ENCODE measurements around the gene TFF3. TPM values are rescaled to one million over a fixed set of nuclear protein-coding genes. Genes with fewer than 3 reads are reported as not detected.

Gene TFF3
- total RNA-seq, 4 donors from 2014 or later: 2.9 to 13.2 (median 4.6) TPM; not detected in 1

- no peak for TF ChIP-seq CTCF (IDR thresholded peaks at IDR 0.05; ENCODE audit: low read depth)
Measured at GRCh38 chr21:42301371-42302075, 13.7 kb downstream of the TFF3 start.

DNA sequence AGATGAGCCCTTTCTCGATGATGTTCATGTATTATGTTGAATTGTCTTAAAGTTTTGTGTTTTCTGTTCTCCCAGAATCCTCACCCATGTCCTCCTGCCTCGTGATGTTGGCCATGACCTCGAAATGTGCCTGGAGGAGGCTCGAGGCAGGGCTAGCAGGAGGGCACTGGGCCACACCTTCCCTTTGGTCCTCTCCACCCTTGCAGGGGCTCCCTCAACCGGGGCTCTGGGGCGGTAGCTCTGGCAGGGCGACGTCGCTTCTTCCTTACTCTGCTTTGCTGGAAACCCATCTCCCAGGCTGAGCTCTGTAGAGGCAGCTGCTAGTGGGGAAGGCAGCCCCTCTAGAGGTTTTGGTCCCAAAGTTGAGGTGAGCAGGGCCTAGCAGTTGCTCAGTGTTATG lies 14.3 kb downstream of the TFF3 start:
- TF ChIP-seq CTCF (IDR thresholded peaks at IDR 0.05; ENCODE audit: low read depth): no peak

DNA sequence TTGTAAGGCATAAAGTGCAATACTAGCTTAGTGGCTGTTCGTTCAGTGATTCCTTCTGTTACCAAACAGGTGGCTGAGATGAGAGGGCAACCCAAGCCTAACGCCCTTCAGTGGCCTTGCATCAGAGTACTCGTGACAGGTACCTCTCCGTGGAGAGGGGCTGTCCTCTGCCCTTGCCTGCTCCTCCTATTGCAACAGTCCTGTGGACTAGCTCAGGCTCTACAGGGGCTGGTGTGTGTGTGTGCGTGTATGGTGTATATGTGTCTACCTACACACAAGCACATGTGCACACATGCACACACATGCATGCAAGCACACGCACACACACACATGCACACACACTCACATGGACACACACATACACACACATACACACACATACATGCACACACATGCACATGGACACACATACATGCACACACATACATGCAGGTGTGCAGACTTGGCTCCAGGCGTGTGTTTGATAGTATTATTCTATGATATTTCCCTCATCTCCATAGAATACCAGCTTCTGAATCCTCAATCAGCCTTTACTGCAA lies 15.1 kb downstream of the TFF3 start:
- no peak for TF ChIP-seq CTCF (IDR thresholded peaks at IDR 0.05; ENCODE audit: low read depth)

DNA sequence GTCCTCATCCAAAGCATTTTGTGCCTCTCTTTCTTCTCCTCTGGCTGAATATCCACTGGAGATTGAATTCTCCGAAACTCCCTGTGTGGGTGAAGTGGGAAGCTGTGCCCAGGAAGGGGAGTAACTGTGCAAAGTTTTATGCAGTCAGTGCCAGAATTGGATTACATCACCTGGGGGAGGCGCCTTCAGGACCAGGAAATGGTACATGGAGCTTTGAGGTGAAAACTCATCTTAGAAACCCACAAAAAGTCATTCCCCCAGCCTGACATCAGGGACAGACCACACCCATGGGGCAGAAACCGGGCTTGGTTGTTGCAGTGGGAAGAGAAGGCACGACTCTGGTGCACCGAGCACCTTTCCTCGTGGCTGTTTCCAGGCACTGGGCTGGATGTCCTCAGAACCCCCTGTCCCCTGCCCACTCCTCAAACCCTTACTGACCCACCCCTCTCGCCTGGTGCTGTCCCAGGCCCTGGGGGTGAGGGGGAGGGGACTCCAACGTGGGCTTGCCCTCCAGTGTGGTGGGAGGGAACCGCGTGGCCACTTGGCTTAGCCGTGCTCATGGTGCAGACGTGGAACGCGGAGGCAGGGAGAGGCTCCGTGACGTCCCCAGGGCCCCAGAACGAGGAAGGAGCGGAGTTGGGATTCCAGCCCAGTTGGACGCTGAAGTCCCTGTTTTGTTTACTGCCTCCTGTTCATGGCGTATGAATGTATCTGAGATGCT lies 15.7 kb downstream of the TFF3 start:
- TF ChIP-seq CTCF (IDR thresholded peaks at IDR 0.05; ENCODE audit: low read depth): no peak

- TF ChIP-seq CTCF (IDR thresholded peaks at IDR 0.05; ENCODE audit: low read depth): no peak
Measured at GRCh38 chr21:42298657-42299056, 16.6 kb downstream of the TFF3 start.

DNA sequence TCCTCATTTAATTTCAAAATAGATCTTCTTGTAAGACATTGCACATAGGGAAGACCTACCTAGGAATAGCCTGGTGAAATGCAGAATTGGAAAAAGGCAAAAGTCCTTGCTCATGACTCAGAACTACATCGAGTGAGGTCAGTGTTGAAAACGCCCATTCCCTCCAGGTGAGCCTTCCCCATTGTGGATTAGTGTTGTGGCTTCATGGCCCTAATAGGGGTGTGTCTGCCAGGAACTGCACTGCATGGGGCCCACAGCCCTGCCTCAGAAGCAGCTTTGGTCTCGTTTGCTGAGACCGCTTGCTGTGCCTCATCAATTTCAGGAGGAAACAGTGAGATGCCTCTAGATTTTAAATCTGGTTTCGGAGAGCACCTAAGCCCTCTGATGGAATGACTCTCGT lies 17.0 kb downstream of the TFF3 start:
- TF ChIP-seq CTCF (IDR thresholded peaks at IDR 0.05; ENCODE audit: low read depth): no peak

DNA sequence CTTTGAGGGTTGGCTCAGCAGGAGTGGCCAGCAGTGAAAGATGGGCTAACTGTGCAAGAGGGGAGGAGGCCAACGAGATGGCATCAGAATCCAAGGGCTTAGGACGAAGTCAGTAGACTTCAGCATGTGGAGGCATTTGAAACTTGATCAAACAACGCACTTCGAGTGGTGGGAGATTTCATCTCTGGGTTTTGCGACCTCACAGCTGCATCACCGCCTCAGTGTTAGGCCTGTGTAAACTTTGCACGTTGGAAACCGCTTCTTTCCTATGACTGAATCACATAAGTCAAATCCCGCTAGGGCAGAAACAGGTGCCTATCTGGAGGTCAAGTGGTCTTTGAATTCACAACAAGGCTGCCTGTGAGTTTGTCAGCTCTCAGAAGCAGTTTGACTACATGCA lies 17.8 kb downstream of the TFF3 start:
- TF ChIP-seq CTCF (IDR thresholded peaks at IDR 0.05; ENCODE audit: low read depth): no peak
